GM12878 (cell line): ENCODE measurements around the gene STAB2.

Experiments
- BCL11A ChIP-seq: IDR thresholded peaks from 2 replicates; pipeline ENCODE4 v1.6.1; 2011; ENCODE audit warnings: low read depth, low read length
- RCOR1 ChIP-seq: conservative IDR thresholded peaks from 2 replicates; pipeline ENCODE4 v1.6.1; 2012; ENCODE audit warnings: low read depth, low read length, improper control_type of control experiment
- RELA ChIP-seq: fragments of 450-650 bp; IDR thresholded peaks from 2 replicates; pipeline ENCODE4 v1.8.0; 2014; ENCODE audit warnings: borderline replicate concordance; ENCODE audit not compliant: partially characterized antibody
- TF ChIP-seq, protein P1 (sequence below), 3 experiments: IDR thresholded peaks in 2 of 3; conservative IDR thresholded peaks in 1 of 3; 2 replicates each; pipeline ENCODE4 v1.5.1; 2011; ENCODE audit warnings: low read depth in 3 of 3, low read length in 3 of 3, mild to moderate bottlenecking in 3 of 3, control low read depth in 2 of 3, moderate library complexity in 2 of 3, inconsistent platforms in 1 of 3, mixed read lengths in 1 of 3; ENCODE audit not compliant: control insufficient read depth in 2 of 3, insufficient read depth in 1 of 3; ENCODE audit errors: extremely low read depth in 1 of 3
- TF ChIP-seq, protein P2 (sequence below): IDR thresholded peaks from 2 replicates; pipeline ENCODE4 v1.6.1; 2011; ENCODE audit warnings: low read depth, low read length, improper control_type of control experiment, borderline replicate concordance

DNA sequence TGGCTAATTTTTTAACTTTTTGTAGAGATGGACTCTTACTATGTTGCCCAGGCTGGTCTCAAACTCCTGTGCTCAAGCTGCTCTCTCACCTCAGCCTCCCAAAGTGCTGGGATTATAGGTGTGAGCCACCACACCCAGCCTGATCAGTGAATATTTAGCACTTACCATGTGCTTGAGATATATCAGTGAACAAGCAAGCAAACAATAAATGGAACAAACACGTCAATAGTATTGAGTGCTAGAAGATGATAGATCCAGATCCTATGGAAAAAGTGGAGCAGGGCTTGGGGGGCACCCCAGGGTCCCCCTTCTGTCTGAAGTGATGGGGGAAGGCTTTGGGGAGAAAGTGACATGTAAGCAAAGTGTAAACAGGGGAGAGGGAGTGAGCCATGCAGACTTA, 170.2 kb downstream of the STAB2 start:
- TF ChIP-seq RELA (no peak), RCOR1 (no peak), BCL11A (no peak)
- TF ChIP-seq, protein P1, sequence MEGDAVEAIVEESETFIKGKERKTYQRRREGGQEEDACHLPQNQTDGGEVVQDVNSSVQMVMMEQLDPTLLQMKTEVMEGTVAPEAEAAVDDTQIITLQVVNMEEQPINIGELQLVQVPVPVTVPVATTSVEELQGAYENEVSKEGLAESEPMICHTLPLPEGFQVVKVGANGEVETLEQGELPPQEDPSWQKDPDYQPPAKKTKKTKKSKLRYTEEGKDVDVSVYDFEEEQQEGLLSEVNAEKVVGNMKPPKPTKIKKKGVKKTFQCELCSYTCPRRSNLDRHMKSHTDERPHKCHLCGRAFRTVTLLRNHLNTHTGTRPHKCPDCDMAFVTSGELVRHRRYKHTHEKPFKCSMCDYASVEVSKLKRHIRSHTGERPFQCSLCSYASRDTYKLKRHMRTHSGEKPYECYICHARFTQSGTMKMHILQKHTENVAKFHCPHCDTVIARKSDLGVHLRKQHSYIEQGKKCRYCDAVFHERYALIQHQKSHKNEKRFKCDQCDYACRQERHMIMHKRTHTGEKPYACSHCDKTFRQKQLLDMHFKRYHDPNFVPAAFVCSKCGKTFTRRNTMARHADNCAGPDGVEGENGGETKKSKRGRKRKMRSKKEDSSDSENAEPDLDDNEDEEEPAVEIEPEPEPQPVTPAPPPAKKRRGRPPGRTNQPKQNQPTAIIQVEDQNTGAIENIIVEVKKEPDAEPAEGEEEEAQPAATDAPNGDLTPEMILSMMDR (IDR thresholded peaks at IDR 0.05 in 2 of 3, conservative IDR thresholded peaks at IDR 0.05 in 1 of 3; ENCODE audit: control insufficient read depth in 2 of 3, extremely low read depth in 1 of 3, insufficient read depth in 1 of 3, low read depth in 3 of 3, low read length in 3 of 3), result no peak
- TF ChIP-seq, protein P2, sequence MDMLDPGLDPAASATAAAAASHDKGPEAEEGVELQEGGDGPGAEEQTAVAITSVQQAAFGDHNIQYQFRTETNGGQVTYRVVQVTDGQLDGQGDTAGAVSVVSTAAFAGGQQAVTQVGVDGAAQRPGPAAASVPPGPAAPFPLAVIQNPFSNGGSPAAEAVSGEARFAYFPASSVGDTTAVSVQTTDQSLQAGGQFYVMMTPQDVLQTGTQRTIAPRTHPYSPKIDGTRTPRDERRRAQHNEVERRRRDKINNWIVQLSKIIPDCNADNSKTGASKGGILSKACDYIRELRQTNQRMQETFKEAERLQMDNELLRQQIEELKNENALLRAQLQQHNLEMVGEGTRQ, result no peak
